A673 (cell line): ENCODE results near the gene LGR6. TPM values are rescaled to one million over a fixed set of nuclear protein-coding genes. Genes with fewer than 3 reads are reported as not detected.

Experiments used
- BruUV-seq: library from RNA; stranded (reverse); fragments of 400-500 nt; replicated peaks from 2 replicates; lab custom pipeline; 2021; lab: Mats Ljungman, UMichigan
- CTCF ChIA-PET: fragments of 300-600 bp; sonication (Branson Sonifier 250); formaldehyde crosslinking; loops from one replicate; lab custom pipeline; 2022; ENCODE audit warnings: antibody characterized with exemption; lab: Charles Lee
- POLR2A ChIA-PET: fragments of 300-600 bp; sonication (Branson Sonifier 250); formaldehyde crosslinking; loops from one replicate; lab custom pipeline; 2022; ENCODE audit warnings: antibody characterized with exemption; ENCODE audit not compliant: low non-redundant PET; lab: Charles Lee
- DNase-seq: peaks from one replicate; pipeline ENCODE4 v3.0.0-alpha.2; 2015; ENCODE audit warnings: low spot score
- H3K27ac ChIP-seq: fragments of 200-600 bp; sonication (generic); 2 replicates; pipeline ENCODE4 v1.5.1; 2016; ENCODE audit warnings: mixed run types, low read depth, mild to moderate bottlenecking, mixed read lengths, antibody characterized with exemption, low read length; ENCODE audit not compliant: poor library complexity, severe bottlenecking
- H3K27me3 ChIP-seq: fragments of 200-600 bp; sonication (generic); replicated peaks from 2 replicates; pipeline ENCODE4 v1.6.1; 2017; ENCODE audit warnings: mixed run types, low read depth, mild to moderate bottlenecking, mixed read lengths, antibody characterized with exemption, low read length; ENCODE audit not compliant: insufficient read depth, poor library complexity
- H3K36me3 ChIP-seq: fragments of 200-600 bp; sonication (generic); 2 replicates; pipeline ENCODE4 v1.6.1; 2016; ENCODE audit warnings: mixed run types, mild to moderate bottlenecking, mixed read lengths, antibody characterized with exemption, low read length; ENCODE audit not compliant: insufficient read depth, poor library complexity, severe bottlenecking
- H3K4me1 ChIP-seq: fragments of 200-600 bp; sonication (generic); 2 replicates; pipeline ENCODE4 v1.6.1; 2017; ENCODE audit warnings: mixed run types, mild to moderate bottlenecking, mixed read lengths, antibody characterized with exemption, low read length; ENCODE audit not compliant: insufficient read depth, poor library complexity, severe bottlenecking
- H3K4me3 ChIP-seq: fragments of 200-600 bp; sonication (generic); 2 replicates; pipeline ENCODE4 v1.5.1; 2016; ENCODE audit warnings: low read depth, mixed run types, mild to moderate bottlenecking, mixed read lengths, low read length; ENCODE audit not compliant: poor library complexity, severe bottlenecking
- H3K9me3 ChIP-seq: fragments of 200-600 bp; sonication (generic); 2 replicates; pipeline ENCODE4 v1.6.1; 2016; ENCODE audit warnings: mixed run types, low read depth, mild to moderate bottlenecking, mixed read lengths, antibody characterized with exemption, low read length; ENCODE audit not compliant: poor library complexity, severe bottlenecking
- CTCF ChIP-seq: fragments of 300-800, 200-600 bp; sonication (generic); conservative IDR thresholded peaks from 2 replicates; pipeline ENCODE4 v1.5.1; 2017; ENCODE audit warnings: low read depth, mild to moderate bottlenecking, antibody characterized with exemption, low read length, moderate library complexity, mixed read lengths
- EZH2 ChIP-seq: fragments of 200-600 bp; sonication (generic); IDR thresholded peaks from 2 replicates; pipeline ENCODE4 v1.6.1; 2017; ENCODE audit warnings: borderline replicate concordance, low read depth, mild to moderate bottlenecking, mixed read lengths, antibody characterized with exemption, low read length; ENCODE audit not compliant: poor library complexity, severe bottlenecking
- intact Hi-C: fragments of 100-400 bp; cut with micrococcal nuclease; formaldehyde crosslinking; loops from one replicate; pipeline ENCODE4 v1.10.0; 2022; ENCODE audit not compliant: unreplicated experiment
- total RNA-seq: library from RNA; stranded (reverse); gene quantifications from 2 replicates; pipeline ENCODE4 v1.2.3, GENCODE V29; 2021

Gene LGR6
- total RNA-seq, 1 experiment from 2014 or later = not detected

GRCh38 chr1:202187041-202187671, 6.4 kb upstream of the LGR6 start:
- intact Hi-C loops = no loop called here
- no peak for TF ChIP-seq CTCF
- no peak for TF ChIP-seq EZH2
- Histone ChIP-seq H3K27me3 (no peaks in the 10 kb centered on the region), H3K36me3 (no peaks in the 10 kb centered on the region), H3K4me3 (no peak overlapping the region), H3K9me3 (no peaks in the 10 kb centered on the region), H3K27ac (no peak overlapping the region), H3K4me1 (no peaks in the 10 kb centered on the region)
- no peak for DNase-seq
- POLR2A ChIA-PET = no interaction called here
- BruUV-seq = no TSS peak
- CTCF ChIA-PET = interaction anchor here (1.1 kb wide), 1 partner anchor 130 kb away, joined by 3 read pairs; no protein-coding TSS in a partner anchor

- H3K4me1 ChIP-seq = no peaks in the 10 kb centered on the region
- H3K9me3 ChIP-seq = no peaks in the 10 kb centered on the region
- peaks cover 1% of the 10 kb centered on the region for H3K27me3 ChIP-seq
- no peaks in the 10 kb centered on the region for H3K36me3 ChIP-seq
- no peak for DNase-seq
- ChIA-PET CTCF (interaction anchor here (1.1 kb wide), 1 partner anchor 129 kb away, joined by 3 read pairs; no protein-coding TSS in a partner anchor), POLR2A (no interaction called here)
- TF ChIP-seq EZH2 (no peak), CTCF (no peak)
- no TSS peak for BruUV-seq
- no peak overlapping the region for H3K4me3 ChIP-seq
- H3K27ac ChIP-seq = no peak overlapping the region
- intact Hi-C loops = no loop called here
Measured at GRCh38 chr1:202187697-202188407, 5.7 kb upstream of the LGR6 start.

GRCh38 chr1:202189001-202189790, 4.4 kb upstream of the LGR6 start:
- Histone ChIP-seq H3K27ac (no peak overlapping the region), H3K4me3 (no peak overlapping the region), H3K4me1 (no peaks in the 10 kb centered on the region), H3K36me3 (no peaks in the 10 kb centered on the region), H3K9me3 (no peaks in the 10 kb centered on the region), H3K27me3 (peaks cover 15% of the 10 kb centered on the region)
- TF ChIP-seq CTCF = peak; percentile 70
- TF ChIP-seq EZH2 = no peak
- DNase-seq = peak; percentile 81
- no TSS peak for BruUV-seq
- POLR2A ChIA-PET = interaction anchor here (0.6 kb wide), 1 partner anchor 12 kb away, joined by 3 read pairs; no protein-coding TSS in a partner anchor
- CTCF ChIA-PET = interaction anchor here (0.6 to 1.7 kb wide), 4 partner anchors 34 to 530 kb away, joined by 3 to 13 read pairs (median 4); no protein-coding TSS in a partner anchor
- intact Hi-C loops = no loop called here
